H54 (cell line): Measurements from ENCODE around the gene TMPRSS7.

ENCODE experiments used
- DNase-seq: peaks from one replicate; pipeline ENCODE4 v3.0.0; 2011; ENCODE audit warnings: low spot score, mixed read lengths; ENCODE audit not compliant: insufficient read length
- FAIRE-seq: peaks from 3 replicates; lab custom pipeline; 2011; peaks lifted over from hg19 to GRCh38; lab: Jason Lieb, UNC
- POLR2A ChIP-seq: IDR thresholded peaks from 2 replicates; pipeline ENCODE4 v1.6.1; 2011; ENCODE audit warnings: low read depth, mild to moderate bottlenecking, low read length

TMPRSS7 gene

GRCh38 chr3:112087746-112088145 is 53.2 kb downstream of the TMPRSS7 start:
- no peak for TF ChIP-seq POLR2A
- DNase-seq = no peak
- no peak for FAIRE-seq

GRCh38 chr3:112088944-112089343 is 54.4 kb downstream of the TMPRSS7 start:
- FAIRE-seq = no peak
- no peak for DNase-seq
- TF ChIP-seq POLR2A = no peak

GRCh38 chr3:112089956-112090886 is 55.7 kb downstream of the TMPRSS7 start:
- no peak for TF ChIP-seq POLR2A
- DNase-seq (no peak), FAIRE-seq (no peak)

- FAIRE-seq = no peak
- TF ChIP-seq POLR2A = no peak
- DNase-seq = no peak
Observed at GRCh38 chr3:112090887-112091586, 56.5 kb downstream of the TMPRSS7 start.

DNA sequence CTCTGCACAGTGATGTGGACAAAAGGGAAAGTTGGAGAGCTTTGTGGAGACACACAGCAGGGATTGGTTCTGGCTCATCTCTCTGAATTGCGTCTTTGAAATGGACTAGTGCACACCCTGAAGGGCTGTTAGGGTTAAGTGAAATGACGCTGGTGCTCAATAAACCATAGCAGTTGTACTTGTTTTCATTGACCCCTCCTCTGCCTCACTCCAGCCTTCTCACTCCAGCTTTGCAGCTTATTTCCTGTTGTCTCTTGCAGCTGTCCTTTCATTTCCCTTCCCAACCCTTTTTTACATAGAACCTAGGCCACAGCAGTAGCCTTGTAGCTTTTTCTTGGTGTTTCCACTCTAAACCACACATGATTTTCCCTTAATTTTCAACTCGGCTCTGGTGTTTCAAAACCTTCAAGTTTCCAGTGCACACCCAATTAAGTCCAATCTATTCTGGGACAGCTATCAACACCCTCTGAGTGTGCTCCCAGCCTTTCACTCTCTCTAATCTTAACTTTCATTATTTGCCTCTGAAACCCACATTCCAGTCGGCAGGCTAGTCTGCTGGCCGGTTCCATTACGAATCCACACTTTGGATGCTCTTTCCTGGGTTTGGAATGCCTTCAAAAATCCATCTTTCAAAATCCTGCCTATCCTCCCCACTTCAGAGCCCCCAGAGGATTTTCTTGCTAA is 58.1 kb downstream of the TMPRSS7 start:
- TF ChIP-seq POLR2A = no peak
- FAIRE-seq = no peak
- DNase-seq = no peak

- TF ChIP-seq POLR2A = no peak
- FAIRE-seq (no peak), DNase-seq (no peak)
Observed at GRCh38 chr3:112093180-112093522, 58.6 kb downstream of the TMPRSS7 start.

DNA sequence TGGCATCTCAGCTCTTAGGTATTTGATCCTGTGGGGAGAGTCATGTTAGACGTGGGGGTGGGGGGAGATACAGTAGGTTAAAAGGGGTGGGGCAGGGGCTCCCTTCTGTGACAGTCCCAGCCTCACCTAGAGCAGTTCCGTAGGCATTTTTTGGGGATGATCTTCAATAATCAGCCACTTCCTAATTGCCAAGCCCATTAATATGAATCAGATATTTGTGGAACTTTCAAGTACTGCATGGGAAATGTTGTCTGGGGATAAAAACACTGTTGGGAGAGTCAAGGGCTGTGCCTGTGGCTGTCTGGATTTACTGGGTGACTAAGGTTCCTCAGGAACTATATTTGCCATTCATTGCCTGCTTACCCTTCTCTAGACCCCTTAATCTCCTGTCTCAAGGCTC is 61.2 kb downstream of the TMPRSS7 start:
- no peak for DNase-seq
- FAIRE-seq = no peak
- no peak for TF ChIP-seq POLR2A

DNA sequence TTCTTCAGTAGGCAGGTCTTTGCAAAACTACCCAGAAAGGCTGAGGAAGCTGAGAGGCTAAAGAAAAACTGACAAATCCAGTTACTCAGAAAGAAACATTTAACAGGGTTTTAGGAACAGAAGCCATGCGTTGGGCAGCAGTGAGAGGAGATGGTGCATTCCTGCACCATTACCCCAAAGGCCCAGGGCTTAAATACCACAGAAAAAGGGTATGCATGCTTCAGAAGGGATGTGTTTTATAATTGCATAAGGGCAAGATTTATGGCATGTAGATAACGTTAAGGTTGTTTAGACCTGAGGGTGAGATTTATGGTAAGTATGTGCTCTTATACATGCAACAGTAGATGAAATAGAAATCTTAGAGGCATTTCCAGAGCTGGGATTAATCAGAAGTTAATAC is 61.6 kb downstream of the TMPRSS7 start:
- DNase-seq = no peak
- TF ChIP-seq POLR2A = no peak
- no peak for FAIRE-seq

DNA sequence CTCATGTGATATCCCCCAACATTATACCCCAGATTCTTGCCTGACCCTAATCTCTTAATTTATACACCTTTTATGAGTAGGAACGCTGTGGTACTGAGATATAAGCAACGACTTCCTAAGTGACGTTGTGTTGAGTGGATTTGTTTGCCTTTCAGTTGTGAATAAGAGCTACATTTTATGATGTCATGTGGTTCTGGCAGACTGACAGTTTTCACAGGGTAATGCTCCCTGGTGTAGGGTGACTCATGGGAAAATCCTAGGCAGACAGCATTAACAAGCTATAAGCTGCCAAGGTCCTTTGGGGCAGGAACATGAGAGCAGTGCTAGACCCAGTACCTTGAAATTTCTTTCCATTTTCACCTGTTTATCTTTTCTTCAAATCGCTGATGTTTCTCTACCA is 62.8 kb downstream of the TMPRSS7 start:
- peak; percentile 97 for FAIRE-seq
- no peak for TF ChIP-seq POLR2A
- DNase-seq = peak; percentile 54

DNA sequence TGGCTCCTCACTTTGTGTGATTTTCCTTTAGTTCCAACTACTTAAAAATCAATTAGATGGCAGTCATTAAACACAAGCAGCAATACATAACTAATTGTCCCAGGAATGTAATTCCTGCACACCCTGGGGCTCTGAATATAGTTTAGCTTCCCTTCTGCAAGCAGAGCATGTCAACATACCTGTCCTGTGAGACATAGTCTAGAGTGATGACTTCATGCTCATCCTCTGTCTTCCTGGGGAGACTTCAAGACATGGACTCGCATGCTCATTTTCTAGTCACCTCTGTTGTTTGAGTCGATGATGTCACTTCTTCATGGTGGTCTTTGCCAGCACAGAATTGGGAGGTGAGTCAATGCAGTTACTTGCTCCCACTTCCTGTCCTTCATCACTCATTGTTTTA is 67.4 kb downstream of the TMPRSS7 start:
- no peak for TF ChIP-seq POLR2A
- peak; percentile 30 for DNase-seq
- peak; percentile 62 for FAIRE-seq

GRCh38 chr3:112104774-112105173 is 70.2 kb downstream of the TMPRSS7 start:
- DNase-seq (no peak), FAIRE-seq (no peak)
- TF ChIP-seq POLR2A = no peak

DNA sequence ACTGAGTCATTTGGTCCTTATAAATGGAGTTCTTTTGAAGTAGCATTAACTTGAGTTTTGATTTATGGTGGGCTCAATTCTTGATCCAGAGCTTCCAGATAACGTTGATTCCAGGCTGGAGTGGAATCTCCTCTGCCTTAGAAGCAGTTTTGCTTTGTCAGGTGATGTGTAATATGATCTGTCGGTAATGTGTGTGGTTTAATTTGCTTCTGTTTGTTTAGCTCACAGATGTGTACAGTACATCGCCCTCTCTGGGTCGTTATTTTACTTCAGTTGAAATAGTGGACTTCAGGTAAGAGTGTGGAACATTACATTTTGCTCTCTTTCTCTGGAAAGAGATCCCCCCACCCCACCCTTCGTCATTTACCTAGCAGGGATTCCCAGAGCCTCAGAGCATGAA is 74.8 kb downstream of the TMPRSS7 start:
- no peak for FAIRE-seq
- no peak for DNase-seq

GRCh38 chr3:112111785-112112402 is 77.4 kb downstream of the TMPRSS7 start:
- DNase-seq (peak; percentile 31), FAIRE-seq (peak; percentile 88)
- no peak for TF ChIP-seq POLR2A

More for the DNA sequence above, 74.8 kb downstream of the TMPRSS7 start:
- TF ChIP-seq POLR2A = no peak
